GM23248 (cell line): ENCODE measurements around the gene CROCC2. TPM values are rescaled to one million over a fixed set of nuclear protein-coding genes. Genes with fewer than 3 reads are reported as not detected.

Source experiments
- DNase-seq: peaks from one replicate; pipeline ENCODE4 v3.0.0-alpha.2; 2015
- H2AFZ ChIP-seq: fragments of 200-600 bp; sonication (generic); 2 replicates; pipeline ENCODE4 v1.6.1; 2016; ENCODE audit warnings: antibody characterized with exemption
- H3F3A ChIP-seq: fragments of 200-600 bp; sonication (generic); 2 replicates; pipeline ENCODE4 v1.6.1; 2016; ENCODE audit warnings: mild to moderate bottlenecking, antibody characterized with exemption, mixed run types; ENCODE audit not compliant: insufficient read depth
- H3K27ac ChIP-seq: fragments of 200-600 bp; sonication (generic); 2 replicates; pipeline ENCODE4 v1.5.1; 2016; ENCODE audit warnings: mild to moderate bottlenecking
- H3K27me3 ChIP-seq: fragments of 200-600 bp; sonication (generic); replicated peaks from 2 replicates; pipeline ENCODE4 v1.6.1; 2016; ENCODE audit warnings: mild to moderate bottlenecking; ENCODE audit not compliant: insufficient read depth
- H3K36me3 ChIP-seq: fragments of 200-600 bp; sonication (generic); 2 replicates; pipeline ENCODE4 v1.6.1; 2016; ENCODE audit warnings: low read depth, mild to moderate bottlenecking
- H3K4me1 ChIP-seq: fragments of 200-600 bp; sonication (generic); 2 replicates; pipeline ENCODE4 v1.6.1; 2016; ENCODE audit warnings: mild to moderate bottlenecking; ENCODE audit not compliant: insufficient read depth
- H3K4me2 ChIP-seq: fragments of 200-600 bp; sonication (generic); one replicate; pipeline ENCODE4 v1.6.1; 2016; ENCODE audit warnings: mild to moderate bottlenecking; ENCODE audit not compliant: unreplicated experiment
- H3K4me3 ChIP-seq: fragments of 200-600 bp; sonication (generic); 2 replicates; pipeline ENCODE4 v1.5.1; 2016; ENCODE audit warnings: mild to moderate bottlenecking
- H3K79me2 ChIP-seq: fragments of 200-600 bp; sonication (generic); 2 replicates; pipeline ENCODE4 v1.6.1; 2016; ENCODE audit warnings: mild to moderate bottlenecking; ENCODE audit not compliant: insufficient read depth
- H3K9ac ChIP-seq: fragments of 200-600 bp; sonication (generic); 2 replicates; pipeline ENCODE4 v1.6.1; 2016; ENCODE audit warnings: mild to moderate bottlenecking
- H3K9me2 ChIP-seq: fragments of 200-600 bp; sonication (generic); 2 replicates; pipeline ENCODE4 v1.6.1; 2016; ENCODE audit warnings: mixed run types, mild to moderate bottlenecking, moderate library complexity; ENCODE audit not compliant: insufficient read depth
- H3K9me3 ChIP-seq: fragments of 200-600 bp; sonication (generic); one replicate; pipeline ENCODE4 v1.6.1; 2017; ENCODE audit warnings: low read depth
- H4K20me1 ChIP-seq: fragments of 200-600 bp; sonication (generic); 2 replicates; pipeline ENCODE4 v1.6.0; 2016; ENCODE audit not compliant: insufficient read depth
- EZH2 ChIP-seq: fragments of 200-600 bp; sonication (generic); IDR thresholded peaks from 2 replicates; pipeline ENCODE4 v1.6.1; 2018; ENCODE audit warnings: antibody characterized with exemption, mild to moderate bottlenecking; ENCODE audit not compliant: insufficient read depth, poor library complexity, severe bottlenecking
- EZH2phosphoT487 ChIP-seq: fragments of 200-600 bp; sonication (generic); IDR thresholded peaks from 2 replicates; pipeline ENCODE4 v1.6.1; 2018; ENCODE audit warnings: antibody characterized with exemption, moderate library complexity, mild to moderate bottlenecking, low read depth; ENCODE audit not compliant: insufficient read depth
- WGBS, 2 experiments: methylation state at CpG; one replicate each; pipeline ENCODE4 v1.1.6; 2015 to 2017; ENCODE audit warnings: low lambda C conversion rate in 2 of 2, low coverage in 1 of 2; ENCODE audit errors: missing lambda C conversion rate in 2 of 2; 5-methylcytosine and 5-hydroxymethylcytosine counted together
- in situ Hi-C: fragments of 300-500 bp; cut with MboI; formaldehyde crosslinking; loops from 2 replicates; pipeline ENCODE4 v1.15.0; 2020
- polyA plus RNA-seq: library from polyadenylated mRNA; unstranded; fragments of >200 nt; fragmentation: Nextera tagmentation; extraction: Ambion mirVana; gene quantifications from 2 replicates; pipeline ENCODE4 v1.2.1, GENCODE V29; 2016
- total RNA-seq: library from RNA; depleted of rRNA; stranded (reverse); fragments of >200 nt; shearing (Covaris generic); gene quantifications from 2 replicates; pipeline ENCODE4 v1.2.3, GENCODE V29; 2014

CROCC2 gene
- total and polyA plus RNA-seq, 2 experiments from 2014 or later, result under 0.01 TPM; not detected in 1

DNA sequence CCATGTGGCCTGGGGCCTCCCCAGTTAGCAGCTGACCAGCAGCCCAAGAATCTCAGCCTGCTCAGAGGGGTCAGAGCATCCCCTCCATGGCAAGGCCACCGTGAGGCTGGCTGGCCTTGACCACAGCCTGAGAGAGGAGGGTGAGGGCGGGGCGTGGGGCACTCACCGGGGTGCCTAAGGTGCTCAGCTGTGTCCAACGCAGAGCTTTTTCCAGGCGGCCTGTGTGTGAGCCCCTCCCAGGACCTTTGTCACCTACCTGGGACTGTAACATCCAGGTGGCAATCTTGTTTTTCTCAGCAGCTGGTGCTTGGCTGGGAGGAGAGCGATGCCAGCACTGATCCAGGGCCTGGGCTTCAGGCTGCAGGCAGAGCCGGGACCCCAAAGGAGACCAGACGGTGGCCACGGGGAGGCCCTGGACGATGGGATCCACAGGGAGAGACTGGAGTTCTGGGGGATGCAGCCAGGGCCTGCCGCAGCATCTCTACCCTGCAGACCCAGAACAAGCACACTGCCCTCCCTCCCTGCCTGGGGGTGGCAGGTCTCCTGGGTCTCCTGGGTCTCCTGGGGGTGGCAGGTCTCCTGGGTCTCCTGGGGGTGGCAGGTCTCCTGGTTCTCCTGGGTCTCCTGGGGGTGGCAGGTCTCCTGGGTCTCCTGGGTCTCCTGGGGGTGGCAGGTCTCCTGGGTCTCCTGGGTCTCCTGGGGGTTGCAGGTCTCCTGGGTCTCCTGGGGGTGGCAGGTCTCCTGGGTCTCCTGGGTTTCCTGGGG is 104.6 kb downstream of the CROCC2 start:
- TF ChIP-seq EZH2, result no peak
- H3K36me3 ChIP-seq, result 0 out of 2 replicates have a peak, but pooled peaks cover 5% of the 10 kb centered on the region
- H3K27me3 ChIP-seq, result no peaks in the 10 kb centered on the region
- H3K9ac ChIP-seq, result peak overlapping the region; percentile 69
- no peak for DNase-seq
- H3K4me1 ChIP-seq, result peaks cover 19% of the 10 kb centered on the region
- H2AFZ ChIP-seq, result peak overlapping the region; percentile 50
- peak overlapping the region; percentile 67 for H3K4me3 ChIP-seq
- no peaks in the 10 kb centered on the region for H4K20me1 ChIP-seq
- peak overlapping the region; percentile 93 for H3K4me2 ChIP-seq
- H3K79me2 ChIP-seq, result peaks cover 85% of the 10 kb centered on the region
- peak overlapping the region; percentile 84 for H3K27ac ChIP-seq
- H3K9me3 ChIP-seq, result no peaks in the 10 kb centered on the region
- in situ Hi-C loops, result no loop called here
- 95 to 98% methylated on average over 12 of the region's 12 CpGs for WGBS, 2 experiments
- H3K9me2 ChIP-seq, result no peaks in the 10 kb centered on the region
- H3F3A ChIP-seq, result peaks cover 16% of the 10 kb centered on the region

DNA sequence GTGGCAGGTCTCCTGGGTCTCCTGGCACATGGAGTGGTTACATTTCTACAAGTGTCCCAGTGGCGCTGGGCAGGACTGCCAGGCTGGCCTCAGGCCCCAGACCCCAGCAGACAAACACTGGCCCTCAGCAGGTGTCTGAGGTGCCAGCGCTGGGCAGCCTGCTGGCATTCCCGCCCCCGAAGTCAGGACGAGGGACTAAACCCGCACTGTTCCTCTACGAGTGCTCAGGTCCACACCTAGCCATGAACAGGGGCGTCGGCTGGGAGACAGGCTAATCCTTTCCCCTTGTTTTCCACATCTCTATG is 105.1 kb downstream of the CROCC2 start:
- Histone ChIP-seq H3K27me3 (no peaks in the 10 kb centered on the region), H2AFZ (no peak overlapping the region), H3K36me3 (no peaks in the 10 kb centered on the region), H3K9ac (no peak overlapping the region), H3F3A (peaks cover 11% of the 10 kb centered on the region), H3K79me2 (peaks cover 84% of the 10 kb centered on the region), H3K27ac (no peak overlapping the region), H4K20me1 (no peaks in the 10 kb centered on the region), H3K4me3 (no peak overlapping the region), H3K9me3 (no peaks in the 10 kb centered on the region), H3K4me1 (peaks cover 19% of the 10 kb centered on the region), H3K9me2 (no peaks in the 10 kb centered on the region), H3K4me2 (no peak overlapping the region)
- TF ChIP-seq EZH2 (no peak), EZH2phosphoT487 (no peak)
- 89 to 94% methylated on average over 9 of the region's 9 CpGs for WGBS, 2 experiments
- DNase-seq, result no peak
- in situ Hi-C loops, result no loop called here

DNA sequence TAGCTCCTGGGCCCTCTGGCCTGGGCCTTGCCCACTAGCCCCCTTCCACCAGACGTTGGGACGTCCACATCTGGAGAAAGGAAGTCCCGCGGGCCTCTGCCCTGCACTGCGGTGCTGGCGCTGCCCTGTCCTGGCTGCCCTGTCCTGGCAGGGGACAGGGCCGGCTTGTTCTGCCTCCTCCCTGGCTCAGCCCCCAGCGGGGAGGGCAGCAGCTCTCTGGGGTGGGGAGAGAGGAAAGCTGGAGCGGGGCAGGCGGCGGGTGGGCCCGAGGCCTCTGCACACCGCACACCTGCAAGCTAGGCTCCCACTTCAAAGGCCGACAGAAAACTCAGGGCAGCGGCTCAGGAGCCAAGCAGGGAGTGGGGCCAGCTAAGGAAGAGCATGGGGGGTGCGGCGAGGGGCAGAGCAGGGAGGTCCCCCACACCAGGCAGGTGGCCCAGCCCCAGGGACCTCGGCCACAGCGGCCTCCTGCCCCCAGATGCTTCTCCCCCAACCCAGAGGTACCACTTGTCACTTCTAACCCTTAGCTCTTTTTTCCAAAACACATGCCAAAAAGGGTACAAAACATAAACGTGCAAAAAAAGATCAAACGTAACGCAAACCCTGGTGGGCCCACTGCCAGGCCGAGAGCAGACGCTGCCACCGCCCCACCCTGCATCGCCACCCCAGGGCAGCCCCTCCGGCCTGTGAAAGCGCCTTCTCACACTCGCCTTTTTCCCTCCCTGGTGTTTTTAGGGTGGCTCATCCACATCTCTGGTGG is 105.8 kb downstream of the CROCC2 start:
- Histone ChIP-seq H3K9me3 (no peaks in the 10 kb centered on the region), H2AFZ (no peak overlapping the region), H3K4me1 (peaks cover 19% of the 10 kb centered on the region), H3K4me2 (no peak overlapping the region), H4K20me1 (no peaks in the 10 kb centered on the region), H3F3A (peaks cover 6% of the 10 kb centered on the region), H3K27me3 (no peaks in the 10 kb centered on the region), H3K9me2 (no peaks in the 10 kb centered on the region), H3K9ac (no peak overlapping the region), H3K36me3 (no peaks in the 10 kb centered on the region), H3K4me3 (no peak overlapping the region), H3K27ac (no peak overlapping the region), H3K79me2 (peaks cover 84% of the 10 kb centered on the region)
- in situ Hi-C loops, result no loop called here
- WGBS, 2 experiments, result 60 to 70% methylated on average over 17 to 29 of the region's 29 CpGs
- TF ChIP-seq EZH2phosphoT487 (no peak), EZH2 (no peak)
- no peak for DNase-seq

DNA sequence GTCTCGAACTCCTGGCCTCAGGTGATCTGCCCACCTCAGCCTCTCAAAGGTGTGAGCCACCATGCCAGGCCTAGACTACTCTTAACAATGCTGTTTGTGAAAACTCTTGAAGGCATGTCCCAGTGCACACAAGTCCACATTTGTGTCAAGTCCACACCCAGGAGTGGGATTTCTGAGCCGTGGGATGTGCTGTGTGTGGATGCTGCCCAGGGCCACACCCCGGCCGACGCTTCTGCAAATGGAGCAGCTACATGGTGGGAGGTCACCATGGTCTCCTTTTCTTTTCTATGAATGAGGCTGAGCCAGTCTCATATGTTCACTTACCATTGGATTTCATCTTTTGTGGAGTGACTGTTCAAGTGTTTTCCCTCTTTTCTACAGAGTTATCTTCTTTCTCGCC is 108.1 kb downstream of the CROCC2 start:
- TF ChIP-seq EZH2, result no peak
- TF ChIP-seq EZH2phosphoT487, result no peak
- H3K4me1 ChIP-seq, result peaks cover 15% of the 10 kb centered on the region
- H3K27me3 ChIP-seq, result no peaks in the 10 kb centered on the region
- H3K36me3 ChIP-seq, result no peaks in the 10 kb centered on the region
- DNase-seq, result no peak
- no peak overlapping the region for H3K9ac ChIP-seq
- no peaks in the 10 kb centered on the region for H4K20me1 ChIP-seq
- H3K4me3 ChIP-seq, result no peak overlapping the region
- WGBS, 2 experiments, result 86 to 88% methylated on average over 6 of the region's 6 CpGs
- peaks cover 84% of the 10 kb centered on the region for H3K79me2 ChIP-seq
- no peak overlapping the region for H3K4me2 ChIP-seq
- H2AFZ ChIP-seq, result no peak overlapping the region
- in situ Hi-C loops, result no loop called here
- peaks cover 6% of the 10 kb centered on the region for H3F3A ChIP-seq
- no peaks in the 10 kb centered on the region for H3K9me3 ChIP-seq
- no peak overlapping the region for H3K27ac ChIP-seq
- no peaks in the 10 kb centered on the region for H3K9me2 ChIP-seq
